ENCODE results near the gene FBXW8.

DNA sequence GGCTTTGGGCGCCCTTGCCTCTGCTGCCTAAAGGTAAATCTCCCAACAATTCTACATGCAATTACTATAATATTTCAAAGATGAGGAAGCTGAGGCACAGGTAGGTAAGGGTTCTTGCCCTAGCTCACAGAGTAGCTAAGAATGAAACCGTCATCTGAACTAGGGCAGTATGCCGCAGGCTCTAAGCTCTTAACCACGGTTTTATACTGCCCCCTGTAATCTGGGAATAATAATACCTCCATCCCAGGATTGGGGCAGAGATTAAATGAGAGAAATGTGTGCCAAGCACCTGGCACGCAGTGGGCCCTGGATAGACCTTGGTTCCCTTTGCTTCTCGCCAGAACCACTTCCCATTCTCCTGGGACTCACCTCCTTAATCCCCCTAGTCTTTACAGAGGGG lies 28.0 kb upstream of the FBXW8 start:
- TF ChIP-seq, protein P1, sequence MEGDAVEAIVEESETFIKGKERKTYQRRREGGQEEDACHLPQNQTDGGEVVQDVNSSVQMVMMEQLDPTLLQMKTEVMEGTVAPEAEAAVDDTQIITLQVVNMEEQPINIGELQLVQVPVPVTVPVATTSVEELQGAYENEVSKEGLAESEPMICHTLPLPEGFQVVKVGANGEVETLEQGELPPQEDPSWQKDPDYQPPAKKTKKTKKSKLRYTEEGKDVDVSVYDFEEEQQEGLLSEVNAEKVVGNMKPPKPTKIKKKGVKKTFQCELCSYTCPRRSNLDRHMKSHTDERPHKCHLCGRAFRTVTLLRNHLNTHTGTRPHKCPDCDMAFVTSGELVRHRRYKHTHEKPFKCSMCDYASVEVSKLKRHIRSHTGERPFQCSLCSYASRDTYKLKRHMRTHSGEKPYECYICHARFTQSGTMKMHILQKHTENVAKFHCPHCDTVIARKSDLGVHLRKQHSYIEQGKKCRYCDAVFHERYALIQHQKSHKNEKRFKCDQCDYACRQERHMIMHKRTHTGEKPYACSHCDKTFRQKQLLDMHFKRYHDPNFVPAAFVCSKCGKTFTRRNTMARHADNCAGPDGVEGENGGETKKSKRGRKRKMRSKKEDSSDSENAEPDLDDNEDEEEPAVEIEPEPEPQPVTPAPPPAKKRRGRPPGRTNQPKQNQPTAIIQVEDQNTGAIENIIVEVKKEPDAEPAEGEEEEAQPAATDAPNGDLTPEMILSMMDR (IDR thresholded peaks at IDR 0.05): peak in 3 of 6 experiments; percentile 8 to 39 (median 14)
- no peak for TF ChIP-seq POLR2A (IDR thresholded peaks at IDR 0.05)

Data from esophagus squamous epithelium (tissue), 4 donors.